OCI-LY3 (cell line): ENCODE measurements around the gene OTUD5.

Experiments
- H2AFZ ChIP-seq: fragments of 200-600, 300-600 bp; shearing (Covaris generic); 2 replicates; pipeline ENCODE4 v1.6.0; 2014; ENCODE audit warnings: antibody characterized with exemption, low read depth, low read length
- H3K27ac ChIP-seq: fragments of 200-600, 300-600 bp; sonication (generic); 2 replicates; pipeline ENCODE4 v1.5.1; 2014; ENCODE audit warnings: mild to moderate bottlenecking, low read length, moderate library complexity, mixed read lengths
- H3K27me3 ChIP-seq: fragments of 200-600, 300-600 bp; sonication (generic); 2 replicates; pipeline ENCODE4 v1.6.1; 2014; ENCODE audit warnings: low read depth, low read length, mixed read lengths
- H3K36me3 ChIP-seq: fragments of 200-600, 300-600 bp; sonication (generic); replicated peaks from 2 replicates; pipeline ENCODE3; 2014; ENCODE audit warnings: low read depth, low read length, mixed read lengths
- H3K4me1 ChIP-seq: fragments of 300-600, 200-600 bp; sonication (generic); 2 replicates; pipeline ENCODE4 v1.6.1; 2014; ENCODE audit warnings: low read length, mixed read lengths
- H3K4me2 ChIP-seq: fragments of 200-600, 300-600 bp; sonication (generic); 2 replicates; pipeline ENCODE4 v1.6.1; 2014; ENCODE audit warnings: low read length, mixed read lengths
- H3K4me3 ChIP-seq: fragments of 300-600, 200-600 bp; sonication (generic); 2 replicates; pipeline ENCODE4 v1.5.1; 2014; ENCODE audit warnings: antibody characterized with exemption, mild to moderate bottlenecking, low read length, moderate library complexity
- H3K79me2 ChIP-seq: fragments of 300-600, 200-600 bp; shearing (Covaris generic); 2 replicates; pipeline ENCODE4 v1.6.1; 2014; ENCODE audit warnings: mild to moderate bottlenecking, low read length, mixed read lengths
- H3K9ac ChIP-seq: fragments of 300-600, 200-600 bp; shearing (Covaris generic); 2 replicates; pipeline ENCODE4 v1.6.0; 2014; ENCODE audit warnings: mild to moderate bottlenecking, low read length, moderate library complexity
- H3K9me3 ChIP-seq: fragments of 200-600, 300-600 bp; shearing (Covaris generic); 2 replicates; pipeline ENCODE4 v1.6.1; 2014; ENCODE audit warnings: low read length, mixed read lengths; ENCODE audit not compliant: insufficient read depth
- H4K20me1 ChIP-seq: fragments of 200-600, 300-600 bp; sonication (generic); 2 replicates; pipeline ENCODE4 v1.6.1; 2016; ENCODE audit warnings: low read length, mixed read lengths; ENCODE audit not compliant: insufficient read depth
- EZH2phosphoT487 ChIP-seq: fragments of 200-600 bp; shearing (Covaris generic); IDR thresholded peaks from 2 replicates; pipeline ENCODE4 v1.6.1; 2018; ENCODE audit warnings: antibody characterized with exemption, mixed run types, low read depth
- TF ChIP-seq, protein P1 (sequence below): fragments of 200-600, 300-600 bp; sonication (generic); IDR thresholded peaks from 2 replicates; pipeline ENCODE4 v1.5.1; 2014; ENCODE audit warnings: antibody characterized with exemption, low read length, low read depth

Gene OTUD5

DNA sequence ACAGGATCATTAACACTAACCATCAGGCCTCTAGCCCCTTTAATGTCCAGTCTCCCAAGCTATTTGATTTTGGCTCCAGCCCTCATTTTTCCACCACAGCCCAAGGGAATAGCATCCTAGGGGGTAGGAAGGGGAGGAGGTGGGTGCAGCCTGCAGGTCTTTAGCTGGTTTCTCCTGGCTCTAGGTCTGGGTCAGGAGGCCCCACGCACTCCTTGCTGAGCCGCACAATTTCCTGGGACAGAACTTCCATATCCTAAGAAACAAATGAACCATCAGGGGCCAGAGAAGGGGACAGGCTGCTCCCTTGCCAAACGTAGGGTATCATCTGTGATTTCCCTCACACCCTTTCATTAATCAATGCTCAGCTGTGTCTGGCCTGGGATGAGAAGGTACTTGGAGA is 16.6 kb upstream of the OTUD5 start:
- H3K79me2 ChIP-seq = no peaks in the 10 kb centered on the region
- H3K27me3 ChIP-seq = no peaks in the 10 kb centered on the region
- no peak for TF ChIP-seq EZH2phosphoT487
- TF ChIP-seq, protein P1, sequence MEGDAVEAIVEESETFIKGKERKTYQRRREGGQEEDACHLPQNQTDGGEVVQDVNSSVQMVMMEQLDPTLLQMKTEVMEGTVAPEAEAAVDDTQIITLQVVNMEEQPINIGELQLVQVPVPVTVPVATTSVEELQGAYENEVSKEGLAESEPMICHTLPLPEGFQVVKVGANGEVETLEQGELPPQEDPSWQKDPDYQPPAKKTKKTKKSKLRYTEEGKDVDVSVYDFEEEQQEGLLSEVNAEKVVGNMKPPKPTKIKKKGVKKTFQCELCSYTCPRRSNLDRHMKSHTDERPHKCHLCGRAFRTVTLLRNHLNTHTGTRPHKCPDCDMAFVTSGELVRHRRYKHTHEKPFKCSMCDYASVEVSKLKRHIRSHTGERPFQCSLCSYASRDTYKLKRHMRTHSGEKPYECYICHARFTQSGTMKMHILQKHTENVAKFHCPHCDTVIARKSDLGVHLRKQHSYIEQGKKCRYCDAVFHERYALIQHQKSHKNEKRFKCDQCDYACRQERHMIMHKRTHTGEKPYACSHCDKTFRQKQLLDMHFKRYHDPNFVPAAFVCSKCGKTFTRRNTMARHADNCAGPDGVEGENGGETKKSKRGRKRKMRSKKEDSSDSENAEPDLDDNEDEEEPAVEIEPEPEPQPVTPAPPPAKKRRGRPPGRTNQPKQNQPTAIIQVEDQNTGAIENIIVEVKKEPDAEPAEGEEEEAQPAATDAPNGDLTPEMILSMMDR = no peak

DNA sequence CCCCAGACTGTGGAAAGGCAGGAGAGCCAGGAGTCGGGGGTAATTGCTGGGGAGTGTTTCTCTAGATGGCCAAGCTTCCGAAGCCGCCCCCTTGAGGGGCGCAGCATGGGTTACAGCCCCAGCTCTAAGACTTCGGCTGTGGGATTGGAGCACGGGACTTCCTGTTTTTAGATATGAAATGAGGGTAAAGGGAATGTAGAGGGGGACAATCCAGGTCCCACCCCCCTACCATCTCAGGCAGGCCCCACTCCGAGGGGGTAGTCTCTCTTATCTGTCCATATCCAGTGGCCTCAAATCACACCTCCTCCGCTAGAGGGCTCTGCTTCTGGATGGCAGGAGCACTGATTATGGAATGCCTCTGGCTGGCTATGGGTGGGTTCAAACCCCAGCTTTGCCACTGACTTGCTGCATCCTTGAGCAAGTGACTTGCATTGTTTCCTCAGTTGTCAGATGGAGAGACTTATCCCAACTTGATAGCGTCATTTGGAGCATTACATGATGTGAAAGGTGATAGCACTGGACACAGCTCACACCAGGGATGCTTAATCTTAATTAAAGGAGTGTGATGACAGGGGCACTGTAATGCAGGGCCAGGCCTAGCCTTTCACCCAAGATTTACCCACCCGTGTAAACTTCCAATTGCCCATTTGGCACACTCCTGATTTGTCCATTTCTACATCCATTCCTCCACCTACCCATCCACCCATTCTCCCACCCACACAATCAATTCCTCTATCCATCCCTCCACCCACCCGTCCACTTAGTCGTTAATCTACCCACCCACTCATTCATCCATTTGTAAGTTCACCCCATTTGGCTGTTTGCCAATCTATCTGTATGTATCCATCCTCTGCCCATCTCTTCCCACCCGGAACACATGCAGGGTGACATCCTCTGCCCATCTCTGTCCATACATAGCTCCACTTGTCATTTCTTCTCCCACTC is 15.1 kb upstream of the OTUD5 start:
- no peaks in the 10 kb centered on the region for H3K27me3 ChIP-seq
- H3K79me2 ChIP-seq = no peaks in the 10 kb centered on the region
- no peaks in the 10 kb centered on the region for H3K4me1 ChIP-seq
- no peak overlapping the region for H3K4me2 ChIP-seq
- H4K20me1 ChIP-seq = no peaks in the 10 kb centered on the region
- no peak overlapping the region for H3K4me3 ChIP-seq
- H3K9ac ChIP-seq = no peak overlapping the region
- H2AFZ ChIP-seq = no peak overlapping the region
- H3K36me3 ChIP-seq = no peaks in the 10 kb centered on the region
- no peak for TF ChIP-seq EZH2phosphoT487
- TF ChIP-seq, protein P1 = peak; percentile 63
- no peak overlapping the region for H3K27ac ChIP-seq
- no peaks in the 10 kb centered on the region for H3K9me3 ChIP-seq

More for the DNA sequence above, 16.6 kb upstream of the OTUD5 start:
- no peaks in the 10 kb centered on the region for H3K36me3 ChIP-seq
- no peaks in the 10 kb centered on the region for H4K20me1 ChIP-seq
- H3K4me3 ChIP-seq = no peak overlapping the region
- no peak overlapping the region for H2AFZ ChIP-seq
- H3K4me2 ChIP-seq = no peak overlapping the region
- H3K9ac ChIP-seq = no peak overlapping the region
- H3K9me3 ChIP-seq = no peaks in the 10 kb centered on the region
- no peak overlapping the region for H3K27ac ChIP-seq
- no peaks in the 10 kb centered on the region for H3K4me1 ChIP-seq

DNA sequence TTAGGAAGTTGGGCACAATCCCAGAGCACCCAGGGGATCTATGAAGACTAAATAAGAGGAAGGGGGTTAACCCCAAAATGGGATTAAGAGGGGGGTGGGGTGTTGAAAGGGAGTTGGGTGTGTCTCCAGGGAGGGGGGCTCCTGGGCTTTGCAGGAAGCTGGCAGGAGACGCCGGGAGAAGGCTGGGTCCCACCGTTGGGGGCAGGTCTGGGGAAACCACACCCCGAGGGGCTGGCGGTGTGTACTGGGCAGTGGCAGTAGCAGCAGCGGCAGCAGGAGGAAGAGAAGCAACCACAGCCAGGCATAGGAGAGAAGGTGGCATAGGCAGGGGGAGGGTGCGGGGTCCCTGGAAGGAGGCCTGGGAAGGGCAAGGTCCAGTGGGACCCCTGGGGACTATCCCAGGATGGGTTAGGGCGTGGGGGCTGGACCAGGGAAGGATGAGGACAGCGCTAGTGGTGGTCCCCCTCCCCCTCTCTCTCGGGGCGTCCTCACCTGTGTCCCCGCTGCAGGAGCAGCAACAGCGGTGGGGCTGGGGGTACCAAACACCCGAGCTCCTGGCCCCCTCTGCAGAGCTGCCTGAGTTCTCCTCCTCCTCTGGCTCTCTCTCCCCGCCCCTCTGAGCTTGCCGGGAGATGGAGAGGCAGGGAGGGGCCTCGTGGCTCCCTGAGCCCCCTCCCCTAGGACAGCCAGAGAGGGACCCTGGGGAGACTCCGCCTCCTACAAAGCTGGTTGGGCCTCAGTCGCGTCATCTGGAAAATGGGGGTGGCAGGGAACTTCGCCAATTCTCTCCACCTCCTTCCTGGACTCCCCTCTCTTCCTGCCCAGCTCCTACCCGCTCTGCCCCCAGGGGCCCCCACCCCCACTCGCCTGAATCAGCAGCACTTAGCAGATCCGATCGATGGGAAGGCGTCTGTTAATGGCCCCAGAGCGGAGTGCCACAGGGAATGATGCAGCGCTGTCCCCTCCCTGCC is 14.1 kb upstream of the OTUD5 start, which contains the start of gene KCND1:
TSS of gene KCND1 (minus strand) at position 596 of the 971 bp plus-strand sequence. CDS start 1,573 bp downstream, outside the sequence.
- Histone ChIP-seq H3K36me3 (no peaks in the 10 kb centered on the region), H3K4me3 (no peak within 1 kb of the TSS), H3K4me2 (no peak within 1 kb of the TSS)

More for the DNA sequence above, 14.1 kb upstream of the OTUD5 start, which contains the start of gene KCND1:
- no peak for TF ChIP-seq EZH2phosphoT487
- TF ChIP-seq, protein P1 = no peak
- H4K20me1 ChIP-seq = no peaks in the 10 kb centered on the region
- no peak within 1 kb of the TSS for H3K27ac ChIP-seq
- H3K27me3 ChIP-seq = no peaks in the 10 kb centered on the region
- no peak within 1 kb of the TSS for H3K9ac ChIP-seq
- no peaks in the 10 kb centered on the region for H3K4me1 ChIP-seq
- H3K79me2 ChIP-seq = no peaks in the 10 kb centered on the region
- no peak within 1 kb of the TSS for H2AFZ ChIP-seq
- H3K9me3 ChIP-seq = no peaks in the 10 kb centered on the region
